GM12891 (cell line): Measurements from ENCODE around the gene CRIP1.

Experiments used
- DNase-seq: peaks from one replicate; pipeline ENCODE4 v3.0.0; 2011; ENCODE audit warnings: low spot score; ENCODE audit not compliant: insufficient read length
- FAIRE-seq: peaks from 2 replicates; lab custom pipeline; 2011; peaks lifted over from hg19 to GRCh38; lab: Jason Lieb, UNC
- PAX5 ChIP-seq: IDR thresholded peaks from 2 replicates; pipeline ENCODE4 v1.6.1; 2011; ENCODE audit warnings: low read length, moderate library complexity, mild to moderate bottlenecking; ENCODE audit not compliant: insufficient read depth, severe bottlenecking
- POLR2A ChIP-seq: IDR thresholded peaks from 2 replicates; pipeline ENCODE4 v1.6.1; 2011; ENCODE audit warnings: low read depth, low read length, control low read depth
- POLR2AphosphoS5 ChIP-seq: IDR thresholded peaks from 2 replicates; pipeline ENCODE4 v1.6.1; 2011; ENCODE audit warnings: low read depth, low read length, control low read depth
- POU2F2 ChIP-seq: IDR thresholded peaks from 2 replicates; pipeline ENCODE4 v1.6.1; 2011; ENCODE audit warnings: low read depth, mild to moderate bottlenecking, control low read depth, low read length, moderate library complexity
- SPI1 ChIP-seq: IDR thresholded peaks from 2 replicates; pipeline ENCODE4 v1.6.1; 2011; ENCODE audit warnings: low read depth, low read length, control low read depth
- TAF1 ChIP-seq: IDR thresholded peaks from 2 replicates; pipeline ENCODE4 v1.6.1; 2011; ENCODE audit warnings: low read depth, low read length, control low read depth

The CRIP1 gene

DNA sequence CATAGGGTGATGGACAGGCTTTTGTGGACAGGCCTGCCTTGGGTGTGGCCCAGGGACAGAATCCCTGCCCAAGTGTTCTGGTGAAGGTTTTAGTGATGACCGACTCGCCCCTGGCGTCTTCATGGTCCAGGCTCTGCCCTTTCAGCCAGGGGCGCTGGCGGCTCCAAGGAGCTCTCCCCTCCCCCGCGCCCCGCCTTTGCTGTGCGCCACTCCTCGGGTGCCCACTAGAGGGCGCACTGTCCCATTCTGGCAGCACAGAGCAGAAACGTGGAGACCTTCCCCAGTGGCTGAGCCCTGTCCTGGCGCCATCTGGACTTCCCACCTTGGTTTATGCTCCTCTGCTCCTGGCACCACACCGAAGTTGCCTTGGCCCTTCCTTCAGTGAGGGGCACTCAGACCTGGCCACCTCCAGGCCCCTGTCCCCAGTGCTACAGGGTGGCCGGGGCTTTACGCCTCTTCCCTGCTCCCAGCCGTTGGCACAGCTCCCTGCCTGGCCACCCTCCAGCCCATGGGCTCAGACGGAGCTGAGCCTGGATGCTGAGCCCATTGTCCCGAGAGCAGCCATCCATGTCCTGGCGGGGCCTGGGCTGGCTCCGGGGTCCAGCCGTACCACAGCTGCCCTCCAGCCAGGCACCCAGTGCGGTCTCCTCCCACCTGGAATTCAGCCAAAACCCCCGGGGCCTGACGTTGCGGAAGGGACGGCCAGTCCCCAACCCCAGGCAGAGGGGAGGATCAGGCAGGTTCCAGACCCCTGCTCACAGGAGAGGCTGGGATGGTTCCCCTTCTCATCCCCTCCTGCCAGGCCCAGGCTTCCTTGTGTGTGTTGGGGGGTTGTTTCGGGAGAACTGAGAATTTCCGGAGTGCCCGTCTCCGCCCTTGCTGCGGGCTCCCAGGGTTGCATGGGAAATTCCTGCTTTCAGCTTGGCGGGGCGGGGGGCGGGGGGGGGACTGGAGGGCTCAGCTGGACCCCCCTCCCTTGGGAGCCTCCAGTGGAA, 5.6 kb upstream of the CRIP1 start:
- FAIRE-seq: peak; percentile 93
- peak; percentile 98 for DNase-seq
- TF ChIP-seq SPI1 (0 out of 2 replicates have a peak, but pooled peaks have one; percentile 4), TAF1 (no peak), POLR2A (no peak)

DNA sequence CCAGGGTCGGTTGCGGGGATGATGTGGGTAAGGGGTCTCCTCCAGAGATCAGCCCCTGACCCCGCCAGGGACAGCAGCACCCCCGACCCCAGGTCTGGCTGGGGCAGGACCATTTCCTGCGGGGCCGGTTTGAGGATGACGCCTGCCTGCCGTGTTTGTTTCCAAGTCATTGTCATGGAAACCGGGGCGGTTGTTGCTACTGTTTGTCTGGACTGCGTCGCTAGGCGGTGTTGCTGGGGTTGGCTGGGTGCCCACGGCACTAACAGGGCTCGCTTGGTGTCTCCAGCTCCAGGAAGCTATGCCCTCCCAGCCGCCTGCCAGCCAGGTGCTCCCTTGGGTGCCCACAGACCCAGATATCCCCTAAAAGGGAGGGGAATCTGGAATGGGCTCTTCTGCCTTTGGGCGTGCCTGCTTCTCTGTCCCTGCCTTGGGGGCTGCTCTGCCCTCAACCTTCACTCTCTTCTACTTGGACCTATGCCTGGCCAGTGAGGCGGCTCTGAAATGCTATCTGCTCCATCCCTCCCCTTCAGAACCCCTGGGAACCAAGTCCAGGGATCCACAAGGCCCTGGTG, 4.7 kb upstream of the CRIP1 start:
- DNase-seq: peak; percentile 99
- peak; percentile 100 for FAIRE-seq
- TF ChIP-seq POLR2AphosphoS5 (no peak), PAX5 (no peak), POU2F2 (no peak), POLR2A (no peak), TAF1 (no peak), SPI1 (no peak)

DNA sequence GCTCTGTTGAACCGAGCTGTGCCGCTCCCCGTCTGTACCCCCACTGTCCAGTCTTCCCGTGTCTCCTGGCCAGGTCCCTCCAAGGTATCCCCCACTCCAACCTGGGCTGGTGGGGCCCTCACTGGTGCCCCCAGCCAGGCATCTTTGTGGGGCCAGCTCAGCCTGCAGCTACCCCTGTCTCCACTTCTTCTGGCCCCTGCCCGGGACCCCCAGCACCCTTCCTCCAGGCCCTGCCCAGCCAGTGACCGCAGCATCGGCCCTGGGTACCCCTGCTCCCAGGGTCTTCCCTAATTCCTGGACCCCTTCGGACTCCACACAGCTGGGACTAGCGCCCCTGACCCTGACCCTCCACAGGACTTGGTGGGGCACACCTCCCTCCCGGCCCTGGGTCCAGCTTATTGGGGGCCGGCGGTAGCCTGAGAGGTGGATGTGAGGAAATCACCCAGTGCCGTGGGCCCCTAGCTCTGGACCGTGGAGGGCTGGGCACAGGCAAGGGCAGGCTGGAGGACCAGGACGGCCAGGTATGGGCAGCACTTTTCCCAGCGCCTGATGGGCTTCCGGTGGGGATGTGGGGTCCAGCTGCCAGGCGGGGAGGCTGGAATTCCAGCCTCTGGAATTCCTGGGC, 4.1 kb upstream of the CRIP1 start:
- DNase-seq (no peak), FAIRE-seq (no peak)
- TF ChIP-seq PAX5: no peak

DNA sequence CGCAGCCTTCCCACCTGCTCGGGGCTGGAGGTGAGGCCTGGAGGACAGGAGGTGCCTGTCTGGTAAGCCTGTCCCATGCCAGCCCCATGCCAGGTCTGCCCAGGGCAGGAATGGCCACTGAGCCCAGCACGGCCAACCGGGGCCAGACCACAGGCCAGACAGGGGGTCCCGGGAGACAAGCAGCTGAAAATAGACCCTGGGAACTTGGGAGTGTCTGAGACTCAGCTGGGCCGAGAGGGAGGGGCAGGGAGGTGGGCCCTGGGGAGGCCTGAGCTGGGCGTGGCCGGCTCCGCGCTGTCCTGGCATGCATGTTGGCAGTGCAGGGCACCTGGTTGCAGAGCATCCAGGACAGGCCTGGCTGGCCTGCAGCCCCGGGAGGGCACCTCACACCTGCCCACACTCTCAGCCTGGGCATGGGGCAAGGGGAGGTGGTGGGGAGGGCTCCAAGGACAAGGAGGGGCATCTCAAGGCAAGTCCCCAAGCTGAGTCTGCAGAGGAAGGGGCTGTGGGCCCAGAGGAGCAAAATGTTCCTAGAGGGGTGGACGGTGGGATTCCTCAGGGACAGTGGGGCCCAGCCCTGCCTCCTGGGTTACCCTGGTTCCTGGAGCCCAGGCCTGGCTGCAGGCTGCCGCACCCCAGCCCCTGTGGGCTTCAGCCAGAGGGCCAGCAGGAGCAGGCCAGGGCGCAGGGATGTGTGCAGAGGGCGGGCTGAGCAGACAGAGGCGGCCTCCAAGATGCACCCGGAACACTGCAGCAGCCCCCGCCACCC, 3.2 kb upstream of the CRIP1 start:
- FAIRE-seq (no peak), DNase-seq (no peak)
- no peak for TF ChIP-seq POLR2AphosphoS5
- TF ChIP-seq PAX5: no peak
- no peak for TF ChIP-seq SPI1
- TF ChIP-seq TAF1: no peak
- no peak for TF ChIP-seq POU2F2

DNA sequence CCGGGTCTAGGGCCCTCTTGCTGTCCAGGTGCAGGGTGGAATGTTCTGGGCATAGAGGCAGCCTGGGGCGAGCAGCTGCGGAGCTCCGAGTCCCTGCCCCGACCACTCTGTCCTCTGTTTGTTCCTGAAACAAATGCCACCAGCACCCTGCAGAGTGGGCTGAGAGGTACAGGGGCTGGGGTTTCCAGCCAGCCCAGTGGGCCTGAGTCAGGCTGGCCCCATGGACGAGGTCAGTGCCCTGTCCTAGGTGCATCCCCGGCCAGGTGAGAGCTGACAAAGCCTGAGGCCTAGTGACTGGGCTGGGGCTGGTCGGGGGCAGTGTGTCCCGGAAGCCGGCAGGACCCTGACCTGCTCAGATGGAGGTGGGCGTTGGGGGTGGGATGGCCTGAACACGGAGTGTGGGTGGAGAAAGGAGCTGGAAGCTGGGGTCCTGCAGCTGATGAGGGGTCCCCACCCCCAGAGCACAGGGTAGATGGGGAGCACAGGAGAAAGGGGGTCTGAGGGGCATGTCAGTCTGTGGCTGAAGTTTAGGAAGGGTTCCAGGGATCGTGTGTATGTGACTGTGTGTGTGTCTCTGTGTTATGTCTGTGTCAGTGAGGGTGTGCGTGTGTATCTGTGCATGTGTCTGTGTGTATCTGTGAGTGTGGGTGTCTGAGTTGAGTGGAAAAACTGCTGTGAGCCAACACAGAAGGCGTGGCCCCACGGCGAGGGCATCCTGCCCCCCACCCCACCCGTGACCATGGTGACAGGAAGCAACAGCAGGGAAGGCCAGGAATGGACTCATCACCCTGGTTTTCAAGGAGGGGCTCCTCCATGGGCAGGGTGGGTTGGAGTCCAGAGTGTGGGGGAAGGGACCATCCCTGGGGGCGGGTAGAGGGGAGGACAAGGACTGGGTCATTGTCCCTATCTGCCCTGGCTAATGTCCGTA, 2.4 kb upstream of the CRIP1 start:
- DNase-seq (no peak), FAIRE-seq (no peak)
- TF ChIP-seq POU2F2 (no peak), POLR2AphosphoS5 (no peak), POLR2A (no peak), PAX5 (no peak), TAF1 (no peak), SPI1 (no peak)

DNA sequence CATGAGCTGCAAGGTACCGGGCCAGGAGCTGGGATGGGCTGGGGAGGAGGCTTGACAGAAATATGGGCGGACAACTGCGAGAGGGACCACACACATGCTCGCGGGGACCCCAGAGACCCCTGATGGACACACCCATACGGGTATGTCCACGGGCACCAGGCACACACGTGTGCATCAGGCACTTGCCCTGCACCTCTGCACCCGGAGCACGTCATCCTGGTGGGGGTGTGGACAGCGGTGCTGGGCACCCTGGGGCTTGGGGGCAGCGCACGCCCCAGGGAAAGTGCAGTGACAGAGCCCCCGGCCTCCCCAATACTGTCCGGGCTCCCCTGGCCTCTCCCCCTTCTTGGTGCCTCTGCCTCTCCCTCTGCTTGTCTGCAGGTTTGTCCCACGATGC, 1.7 kb upstream of the CRIP1 start:
- FAIRE-seq: no peak
- no peak for DNase-seq
- TF ChIP-seq POLR2AphosphoS5 (no peak), TAF1 (no peak), POU2F2 (no peak), PAX5 (no peak), POLR2A (no peak), SPI1 (no peak)

DNA sequence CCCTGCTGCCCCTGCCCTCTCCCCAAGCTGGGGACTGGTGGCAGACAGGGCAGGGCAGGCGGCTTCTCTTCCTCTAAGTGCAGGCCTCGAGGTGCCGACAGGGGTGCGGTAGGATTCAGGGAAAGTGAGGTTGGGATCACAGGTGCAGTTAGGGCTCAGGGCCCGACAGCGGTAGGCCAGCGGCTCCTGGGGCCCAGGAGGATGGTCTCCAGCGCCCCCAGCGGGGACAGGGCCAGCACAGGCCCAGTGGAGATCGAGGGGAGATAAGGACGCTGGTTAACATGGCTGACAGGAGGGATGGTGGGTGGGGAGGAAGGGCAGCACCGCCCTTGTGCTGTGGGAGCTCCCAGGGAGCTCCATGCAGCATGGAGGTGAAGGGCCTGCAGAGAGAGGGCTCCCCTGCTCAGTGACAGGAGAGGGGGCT, 935 bp upstream of the CRIP1 start:
- DNase-seq (no peak), FAIRE-seq (peak; percentile 80)
- TF ChIP-seq POU2F2: no peak
- TF ChIP-seq POLR2AphosphoS5: no peak
- no peak for TF ChIP-seq TAF1
- TF ChIP-seq POLR2A: no peak
- TF ChIP-seq PAX5: no peak
- no peak for TF ChIP-seq SPI1

DNA sequence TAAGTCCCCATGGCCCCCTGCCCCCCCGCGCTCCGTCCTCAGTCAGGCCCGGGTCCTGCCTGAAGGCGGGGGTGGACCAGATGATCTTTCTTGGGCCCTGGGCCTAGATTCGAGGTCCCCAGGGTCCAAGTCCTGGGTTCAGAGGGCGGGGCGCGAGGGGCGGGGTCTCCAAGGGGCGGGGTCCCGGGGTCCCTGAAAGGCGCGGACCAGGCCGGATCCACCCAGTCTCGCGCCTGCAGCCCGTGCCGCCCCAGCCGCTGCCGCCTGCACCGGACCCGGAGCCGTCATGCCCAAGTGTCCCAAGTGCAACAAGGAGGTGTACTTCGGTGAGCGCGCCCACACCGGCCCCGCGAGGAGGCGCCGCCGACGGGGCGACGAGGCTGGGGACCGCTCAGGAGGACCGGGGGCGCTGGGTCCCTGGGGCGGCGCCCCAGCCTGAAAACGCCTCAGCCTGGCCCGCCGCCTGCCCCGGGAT, 325 bp downstream of the CRIP1 start:
- DNase-seq (no peak), FAIRE-seq (no peak)
- TF ChIP-seq SPI1 (no peak), POLR2AphosphoS5 (no peak), TAF1 (no peak), POLR2A (no peak), PAX5 (no peak), POU2F2 (no peak)

DNA sequence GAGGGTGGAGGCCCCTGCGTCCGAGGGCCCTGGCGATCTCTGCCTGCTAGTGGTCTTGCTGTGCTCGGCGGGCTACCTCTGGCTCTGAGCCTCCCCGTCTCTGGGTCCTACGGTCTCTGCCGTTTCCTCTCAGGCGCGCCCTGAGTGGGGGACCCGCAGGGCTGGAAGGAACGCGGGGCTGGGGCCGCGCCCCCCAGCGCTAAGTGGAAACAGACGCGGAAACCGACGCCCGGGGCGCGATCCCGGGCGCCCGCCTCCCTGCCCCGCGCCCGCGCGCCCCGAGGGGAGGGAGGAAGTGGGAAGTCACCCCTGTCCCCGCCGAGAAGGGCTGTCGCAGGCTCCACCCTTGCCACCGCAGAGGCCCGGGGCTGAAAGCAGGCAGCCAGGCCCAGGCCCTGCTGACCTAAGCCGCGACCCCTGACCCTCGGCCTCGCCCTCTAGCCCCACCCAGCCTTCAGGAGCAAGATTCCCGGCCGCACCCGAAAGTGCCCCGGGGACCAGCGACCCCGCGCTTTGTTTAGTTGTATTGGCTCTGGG, 831 bp downstream of the CRIP1 start:
- no peak for FAIRE-seq
- no peak for DNase-seq
- no peak for TF ChIP-seq POLR2AphosphoS5
- TF ChIP-seq SPI1: peak; percentile 82
- no peak for TF ChIP-seq POU2F2
